ENCODE results near the gene GPR84. TPM values are rescaled to one million over a fixed set of nuclear protein-coding genes. Genes with fewer than 3 reads are reported as not detected.
"Not testable (repeated sequence)": the region's sequence is repeated elsewhere in the genome, so short reads cannot be mapped to it uniquely, and the experiment has no call there.

Gene GPR84
- total RNA-seq, 2 experiments from 2014 or later = 0.32 to 0.57 TPM

DNA sequence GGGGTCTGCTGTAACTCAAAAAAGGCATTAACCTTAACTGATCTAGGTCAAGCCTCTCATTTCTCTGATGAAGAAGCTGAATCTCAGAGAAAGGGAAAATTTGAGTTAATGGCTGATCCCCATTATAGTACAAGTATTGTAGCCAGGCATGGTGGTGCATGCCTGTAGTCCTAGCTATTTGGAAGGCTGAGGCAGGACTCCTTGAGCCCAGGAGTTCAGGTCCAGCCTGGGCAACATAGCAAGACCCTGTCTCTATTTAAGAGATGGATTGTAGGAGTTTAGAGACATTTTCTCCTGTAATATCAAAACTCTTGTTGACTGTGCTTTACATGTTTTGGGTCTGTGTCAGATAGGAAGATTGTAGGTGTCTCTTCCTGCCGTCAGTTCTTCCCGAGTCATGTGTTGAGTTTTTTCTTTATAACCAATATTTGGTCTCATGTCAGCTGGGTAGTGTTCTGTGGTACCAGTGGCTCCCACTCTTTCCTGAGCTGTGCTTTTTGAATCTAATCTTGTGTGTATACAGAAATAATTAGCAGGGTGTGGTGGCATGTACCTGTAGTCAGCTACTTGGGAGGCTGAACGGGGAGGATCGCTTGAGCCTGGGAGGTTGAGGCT lies 30.8 kb downstream of the GPR84 start:
- no peak overlapping the region for H3K4me3 Mint-ChIP-seq
- no peaks in the 10 kb centered on the region for H3K27me3 Mint-ChIP-seq (ENCODE audit: low read depth)
- ChIA-PET CTCF (interaction anchor here (0.8 to 7.4 kb wide), 9 partner anchors 8 to 82 kb away, joined by 3 to 105 read pairs (median 39); partner anchors contain the start of gene COPZ1), POLR2A (interaction anchor here (0.9 kb wide), 1 partner anchor 52 kb away, joined by 3 read pairs; no protein-coding TSS in a partner anchor)
- ATAC-seq (no peak), DNase-seq (no peak)
- H3K4me1 Mint-ChIP-seq (ENCODE audit: low read depth) = peaks cover 37% of the 10 kb centered on the region
- peaks cover 8% of the 10 kb centered on the region for H3K36me3 Mint-ChIP-seq (ENCODE audit: low read depth)
- no peak overlapping the region for H3K27ac Mint-ChIP-seq
- H3K9me3 Mint-ChIP-seq (ENCODE audit: insufficient read depth) = no peaks in the 10 kb centered on the region

GRCh38 chr12:54331461-54331860 lies 32.8 kb downstream of the GPR84 start:
- no peak overlapping the region for H3K4me3 Mint-ChIP-seq
- no peak for DNase-seq
- peak overlapping the region; percentile 82 for H3K27ac Mint-ChIP-seq
- ChIA-PET CTCF (interaction anchor here (0.8 to 1.3 kb wide), 5 partner anchors 25 to 80 kb away, joined by 3 read pairs; no protein-coding TSS in a partner anchor), POLR2A (interaction anchor here (1.2 kb wide), 1 partner anchor 51 kb away, joined by 4 read pairs; the partner anchor contains the start of gene CBX5)
- ATAC-seq = no peak
- H3K27me3 Mint-ChIP-seq (ENCODE audit: low read depth) = no peaks in the 10 kb centered on the region
- H3K4me1 Mint-ChIP-seq (ENCODE audit: low read depth) = peaks cover 49% of the 10 kb centered on the region
- no peaks in the 10 kb centered on the region for H3K9me3 Mint-ChIP-seq (ENCODE audit: insufficient read depth)
- peaks cover 10% of the 10 kb centered on the region for H3K36me3 Mint-ChIP-seq (ENCODE audit: low read depth)

DNA sequence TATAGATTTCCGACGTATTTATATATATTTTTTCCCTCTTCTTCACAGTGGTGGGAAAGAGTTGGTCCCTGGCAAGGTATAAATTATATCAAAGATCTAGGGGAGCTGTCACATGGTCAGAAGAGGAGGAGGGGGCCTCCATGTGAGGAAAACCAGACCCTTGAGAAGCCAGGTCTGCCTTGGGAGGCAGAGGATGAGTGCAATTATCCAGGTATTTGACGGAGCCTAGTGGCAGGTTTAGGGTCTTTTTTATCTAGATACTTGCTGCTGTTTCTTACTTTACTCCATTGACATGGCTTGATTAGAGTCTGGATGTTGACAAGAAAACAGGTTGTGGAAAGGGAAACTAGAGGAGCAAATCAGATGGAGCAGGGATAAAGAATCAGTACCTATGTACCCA lies 33.8 kb downstream of the GPR84 start:
- H3K36me3 Mint-ChIP-seq (ENCODE audit: low read depth) = peaks cover 10% of the 10 kb centered on the region
- CTCF ChIA-PET = interaction anchor here (0.7 to 1.6 kb wide), 3 partner anchors 37 to 116 kb away, joined by 3 to 6 read pairs (median 3); no protein-coding TSS in a partner anchor
- ATAC-seq = no peak
- H3K9me3 Mint-ChIP-seq (ENCODE audit: insufficient read depth) = no peaks in the 10 kb centered on the region
- DNase-seq = no peak
- H3K27me3 Mint-ChIP-seq (ENCODE audit: low read depth) = no peaks in the 10 kb centered on the region
- H3K27ac Mint-ChIP-seq = peak overlapping the region; percentile 82
- H3K4me1 Mint-ChIP-seq (ENCODE audit: low read depth) = peaks cover 53% of the 10 kb centered on the region
- no peak overlapping the region for H3K4me3 Mint-ChIP-seq
- POLR2A ChIA-PET = interaction anchor here (0.7 to 1.2 kb wide), 2 partner anchors 44 to 50 kb away, joined by 3 to 4 read pairs; partner anchors contain the start of gene CBX5

- peak overlapping the region; percentile 58 for H3K27ac Mint-ChIP-seq
- CTCF ChIA-PET = interaction anchor here (0.7 to 1.6 kb wide), 3 partner anchors 7 to 115 kb away, joined by 3 to 6 read pairs (median 3); no protein-coding TSS in a partner anchor
- no peaks in the 10 kb centered on the region for H3K9me3 Mint-ChIP-seq (ENCODE audit: insufficient read depth)
- DNase-seq (no peak), ATAC-seq (no peak)
- POLR2A ChIA-PET = interaction anchor here (0.6 to 0.7 kb wide), 2 partner anchors 43 to 49 kb away, joined by 3 to 5 read pairs; partner anchors contain the start of gene HNRNPA1
- peaks cover 16% of the 10 kb centered on the region for H3K36me3 Mint-ChIP-seq (ENCODE audit: low read depth)
- H3K27me3 Mint-ChIP-seq (ENCODE audit: low read depth) = no peaks in the 10 kb centered on the region
- no peak overlapping the region for H3K4me3 Mint-ChIP-seq
- peaks cover 58% of the 10 kb centered on the region for H3K4me1 Mint-ChIP-seq (ENCODE audit: low read depth)
Measured at GRCh38 chr12:54329759-54330158, 34.5 kb downstream of the GPR84 start.

DNA sequence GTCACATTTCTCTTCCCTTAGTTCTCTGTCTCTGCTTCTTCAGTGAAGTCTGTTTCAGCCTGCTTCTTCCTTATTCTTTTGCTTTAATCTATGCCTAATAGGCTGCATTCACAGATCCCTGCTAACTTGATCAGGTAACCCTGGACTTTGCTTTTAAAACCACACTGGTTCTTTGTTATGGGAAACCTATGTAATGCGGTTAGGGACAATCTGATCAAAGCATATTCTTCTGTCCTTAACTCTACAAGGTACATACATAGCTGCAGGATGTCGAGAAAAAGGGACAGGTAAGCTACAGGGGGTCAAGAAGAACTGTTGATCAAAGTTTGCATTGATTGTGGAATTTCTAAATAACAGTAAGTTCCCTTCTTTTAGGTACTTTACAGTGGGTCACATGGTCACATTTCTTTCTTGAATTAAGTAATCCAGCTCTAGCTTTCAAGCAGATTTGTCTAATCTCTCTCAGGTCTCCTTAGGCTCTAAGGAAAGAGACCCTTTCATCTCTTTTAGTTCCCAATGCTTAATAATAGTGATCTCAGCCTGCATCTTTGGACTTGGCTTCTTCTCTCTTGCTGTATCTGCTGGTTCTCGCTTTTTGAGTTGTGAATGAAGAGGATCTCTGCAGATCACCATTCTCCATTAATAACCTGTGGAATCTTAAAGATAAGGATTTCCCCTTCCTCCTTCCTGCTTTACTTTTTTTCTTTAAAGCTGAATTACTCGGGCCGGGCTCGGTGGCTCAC lies 35.5 kb downstream of the GPR84 start:
- Mint-ChIP-seq H3K4me1 (ENCODE audit: low read depth) (peaks cover 61% of the 10 kb centered on the region), H3K27me3 (ENCODE audit: low read depth) (no peaks in the 10 kb centered on the region), H3K36me3 (ENCODE audit: low read depth) (peaks cover 16% of the 10 kb centered on the region), H3K27ac (peak overlapping the region; percentile 41), H3K4me3 (no peak overlapping the region), H3K9me3 (ENCODE audit: insufficient read depth) (no peaks in the 10 kb centered on the region)
- ATAC-seq (no peak), DNase-seq (no peak)
- CTCF ChIA-PET = interaction anchor here (1.0 to 2.1 kb wide), 7 partner anchors 8 to 96 kb away, joined by 3 to 9 read pairs (median 3); no protein-coding TSS in a partner anchor
- POLR2A ChIA-PET = interaction anchor here (0.6 kb wide), 1 partner anchor 48 kb away, joined by 5 read pairs; the partner anchor contains the start of gene HNRNPA1

DNA sequence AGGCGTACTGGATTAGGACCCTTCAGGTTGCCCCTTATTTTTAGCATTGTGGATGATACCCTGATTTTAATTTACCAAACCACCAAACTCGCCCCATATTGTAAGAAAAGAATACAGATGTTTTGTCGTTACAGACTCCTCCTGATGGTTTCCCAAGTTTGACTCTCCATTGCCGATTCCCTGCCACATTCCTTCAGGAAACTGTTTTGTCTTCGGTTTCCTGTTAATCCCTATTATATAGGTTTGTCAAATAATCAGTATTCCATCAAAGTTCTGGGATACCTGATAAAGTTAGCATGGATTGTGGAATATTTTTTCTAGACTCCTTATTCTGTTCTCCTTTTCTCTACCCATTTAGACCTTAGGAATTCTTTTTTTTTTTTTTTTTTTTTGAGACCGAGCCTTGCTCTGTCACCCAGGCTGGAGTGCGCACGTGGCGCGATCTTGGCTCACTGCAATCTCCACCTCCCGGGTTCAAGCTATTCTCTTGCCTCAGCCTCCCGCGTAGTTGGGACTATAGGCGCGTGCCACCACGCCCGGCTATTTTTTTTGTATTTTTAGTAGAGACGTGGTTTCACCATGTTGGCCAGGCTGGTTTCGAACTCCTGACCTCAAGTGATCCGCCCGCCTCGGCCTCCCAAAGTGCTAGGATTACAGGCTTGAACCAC lies 38.7 kb downstream of the GPR84 start:
- H3K27me3 Mint-ChIP-seq (ENCODE audit: low read depth) = not testable (repeated sequence)
- H3K4me3 Mint-ChIP-seq = peak overlapping the region; percentile 97

GRCh38 chr12:54324617-54325441 lies 39.5 kb downstream of the GPR84 start, which contains the start of gene COPZ1:
Gene COPZ1, plus strand, starts transcription at chr12:54325131. Its CDS starts 33 bp downstream, at chr12:54325164.
- peak; percentile 98 for DNase-seq
- peak within 1 kb of the TSS; percentile 97 for H3K4me3 Mint-ChIP-seq
- ChIA-PET POLR2A (interaction anchor here (0.8 to 2.4 kb wide), 6 partner anchors 9 to 44 kb away, joined by 3 to 24 read pairs (median 4); partner anchors contain the start of genes CBX5 and HNRNPA1), CTCF (interaction anchor here (0.6 to 4.5 kb wide), 41 partner anchors 11 to 173 kb away, joined by 3 to 105 read pairs (median 6); partner anchors contain the start of genes CBX5, HNRNPA1, NCKAP1L and NFE2)
- no peaks in the 10 kb centered on the region for H3K27me3 Mint-ChIP-seq (ENCODE audit: low read depth)
- ATAC-seq = peak; percentile 99
- H3K9me3 Mint-ChIP-seq (ENCODE audit: insufficient read depth) = no peaks in the 10 kb centered on the region
- H3K4me1 Mint-ChIP-seq (ENCODE audit: low read depth) = peaks cover 38% of the 10 kb centered on the region
- H3K36me3 Mint-ChIP-seq (ENCODE audit: low read depth) = peaks cover 8% of the 10 kb centered on the region
- peak within 1 kb of the TSS; percentile 92 for H3K27ac Mint-ChIP-seq

More for the DNA sequence above, 38.7 kb downstream of the GPR84 start:
- Mint-ChIP-seq H3K27ac (peak overlapping the region; percentile 92), H3K4me1 (ENCODE audit: low read depth) (peaks cover 44% of the 10 kb centered on the region)
- POLR2A ChIA-PET = interaction anchor here (0.8 to 2.4 kb wide), 6 partner anchors 9 to 45 kb away, joined by 3 to 24 read pairs (median 4); partner anchors contain the start of genes CBX5 and HNRNPA1
- not testable (repeated sequence) for ATAC-seq; DNase-seq; H3K36me3 Mint-ChIP-seq (ENCODE audit: low read depth); H3K9me3 Mint-ChIP-seq (ENCODE audit: insufficient read depth)
- CTCF ChIA-PET = interaction anchor here (0.6 to 4.5 kb wide), 38 partner anchors 10 to 172 kb away, joined by 3 to 105 read pairs (median 6); partner anchors contain the start of genes CBX5, HNRNPA1, NCKAP1L and NFE2

DNA sequence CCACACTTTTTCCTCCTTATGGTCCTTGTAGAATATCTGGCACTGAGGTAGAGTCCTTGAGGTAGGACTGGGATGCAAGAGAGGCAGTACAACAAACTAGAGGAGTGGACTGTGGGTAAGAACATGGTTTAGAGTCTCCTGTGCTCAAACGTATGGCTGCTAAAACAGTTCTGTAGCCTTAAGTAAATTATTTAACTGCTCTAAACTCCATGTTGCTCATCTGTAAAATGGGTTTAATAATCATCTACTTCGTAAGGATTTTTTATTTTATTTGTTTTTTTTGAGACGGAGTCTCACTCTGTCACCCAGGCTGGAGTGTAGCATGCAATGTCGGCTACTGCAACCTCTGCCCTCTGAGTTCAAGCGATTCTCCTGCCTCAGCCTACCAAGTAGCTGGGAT lies 42.9 kb downstream of the GPR84 start:
- Mint-ChIP-seq H3K36me3 (ENCODE audit: low read depth) (peaks cover 6% of the 10 kb centered on the region), H3K27ac (no peak overlapping the region), H3K27me3 (ENCODE audit: low read depth) (peaks cover 2% of the 10 kb centered on the region), H3K4me1 (ENCODE audit: low read depth) (peaks cover 12% of the 10 kb centered on the region), H3K4me3 (no peak overlapping the region), H3K9me3 (ENCODE audit: insufficient read depth) (no peaks in the 10 kb centered on the region)
- CTCF ChIA-PET = interaction anchor here (0.7 to 2.0 kb wide), 5 partner anchors 16 to 69 kb away, joined by 3 to 12 read pairs (median 3); no protein-coding TSS in a partner anchor
- POLR2A ChIA-PET = interaction anchor here (2.3 kb wide), 1 partner anchor 38 kb away, joined by 7 read pairs; no protein-coding TSS in a partner anchor
- ATAC-seq (no peak), DNase-seq (no peak)

All from activated CD8-positive, alpha-beta T cell treated with anti-CD3 and anti-CD28 coated beads, Interleukin-2, amount 10 ng/mL, durations not matched to agents 7 days and 5 days (primary cell).